Naive B cell (primary cell): Measurements from ENCODE around the gene GIMAP1. TPM values are rescaled to one million over a fixed set of nuclear protein-coding genes. Genes with fewer than 3 reads are reported as not detected.
A peak's percentile ranks its signal among the peaks of the same experiment; 100 is the strongest.

ENCODE experiments used
- ATAC-seq, 2 donors: fragments of 150-1000 bp; cut with Tn5 transposase; 2 replicates each; pipeline ENCODE4 v1.10.0; 2021; ENCODE audit warnings: low read depth in 2 of 2, mild to moderate bottlenecking in 2 of 2, moderate library complexity in 2 of 2
- DNase-seq: peaks from one replicate; pipeline ENCODE4 v3.0.0; 2022
- H3K27ac Mint-ChIP-seq, 6 donors: one replicate each; pipeline ENCODE4 v1.8.0; 2020 to 2022; ENCODE audit warnings: mild to moderate bottlenecking in 6 of 6, mixed read lengths in 6 of 6, moderate library complexity in 5 of 6, inconsistent platforms in 2 of 6
- H3K27me3 Mint-ChIP-seq, 3 donors: one replicate each; pipeline ENCODE4 v1.8.0; 2021 to 2022; ENCODE audit warnings: mixed read lengths in 3 of 3, mild to moderate bottlenecking in 1 of 3
- H3K36me3 Mint-ChIP-seq, 2 donors: one replicate each; pipeline ENCODE4 v1.8.0; 2020 to 2022; ENCODE audit warnings: mixed read lengths in 2 of 2, inconsistent platforms in 1 of 2, mild to moderate bottlenecking in 1 of 2
- H3K4me1 Mint-ChIP-seq, 3 donors: one replicate each; pipeline ENCODE4 v1.8.0; 2020 to 2022; ENCODE audit warnings: mixed read lengths in 3 of 3, inconsistent platforms in 1 of 3, mild to moderate bottlenecking in 1 of 3, moderate library complexity in 1 of 3
- H3K4me3 Mint-ChIP-seq, 8 donors: one replicate each; pipeline ENCODE4 v1.8.0; 2020 to 2022; ENCODE audit warnings: mild to moderate bottlenecking in 8 of 8, mixed read lengths in 8 of 8, moderate library complexity in 8 of 8, inconsistent platforms in 2 of 8
- H3K9me3 Mint-ChIP-seq, 7 donors: one replicate each; pipeline ENCODE4 v1.8.0; 2020 to 2022; ENCODE audit warnings: mixed read lengths in 7 of 7, mild to moderate bottlenecking in 5 of 7, inconsistent platforms in 2 of 7, moderate library complexity in 1 of 7
- polyA plus RNA-seq, 6 donors: library from polyadenylated mRNA; unstranded; fragments of 300-500 nt; fragmentation: Illumina TruSeq; gene quantifications; one replicate each; pipeline ENCODE4 v1.2.3, GENCODE V29; 2021; ENCODE audit warnings: low read depth in 6 of 6

The GIMAP1 gene
- polyA plus RNA-seq, 6 donors from 2014 or later: 0.58 to 1.8 (median 0.92) TPM

GRCh38 chr7:150759479-150759878, 43.1 kb downstream of the GIMAP1 start:
- H3K4me3 Mint-ChIP-seq: no peak overlapping the region
- peaks cover 0 to 11% (median 0%) of the 10 kb centered on the region in 3 donors for H3K27me3 Mint-ChIP-seq
- no peak for DNase-seq
- no peak overlapping the region for H3K27ac Mint-ChIP-seq
- H3K36me3 Mint-ChIP-seq: no peaks in the 10 kb centered on the region
- H3K4me1 Mint-ChIP-seq: peaks cover 6 to 11% (median 7%) of the 10 kb centered on the region in 3 donors
- ATAC-seq: no peak
- H3K9me3 Mint-ChIP-seq: peaks cover 0 to 18% (median 13%) of the 10 kb centered on the region in 7 donors

GRCh38 chr7:150766334-150766709, 49.9 kb downstream of the GIMAP1 start:
- Mint-ChIP-seq H3K27ac (no peak overlapping the region), H3K36me3 (no peaks in the 10 kb centered on the region), H3K9me3 (peaks cover 0 to 12% (median 3%) of the 10 kb centered on the region in 7 donors), H3K4me3 (no peak overlapping the region), H3K27me3 (peaks cover 6 to 21% (median 9%) of the 10 kb centered on the region in 3 donors), H3K4me1 (no peaks in the 10 kb centered on the region)
- ATAC-seq: no peak
- no peak for DNase-seq

GRCh38 chr7:150769768-150770167, 53.4 kb downstream of the GIMAP1 start:
- ATAC-seq (no peak), DNase-seq (no peak)
- H3K27ac Mint-ChIP-seq: no peak overlapping the region
- peak overlapping the region in 1 of 8 donors; percentile 57 for H3K4me3 Mint-ChIP-seq
- no peaks in the 10 kb centered on the region for H3K4me1 Mint-ChIP-seq
- peaks cover 5 to 23% (median 18%) of the 10 kb centered on the region in 7 donors for H3K9me3 Mint-ChIP-seq
- peaks cover 6 to 13% (median 9%) of the 10 kb centered on the region in 3 donors for H3K27me3 Mint-ChIP-seq
- H3K36me3 Mint-ChIP-seq: peaks cover 9 to 11% of the 10 kb centered on the region in 2 donors

Other genes with a start within 250 kb of the GIMAP1 start
- gene GIMAP7, start 201.7 kb upstream of the GIMAP1 start, polyA plus RNA-seq: 1 to 10 TPM in 5 of 6 donors, under 1 TPM in 1; 0.36 to 5.2 (median 1.5) TPM
- 1 to 10 TPM in 5 of 6 donors, under 1 TPM in 1; 0.75 to 4.4 (median 1.5) TPM for gene GIMAP4, start 149.2 kb upstream of the GIMAP1 start, polyA plus RNA-seq
- gene GIMAP6, start 84.2 kb upstream of the GIMAP1 start, polyA plus RNA-seq: 1 to 10 TPM in 1 of 6 donors, under 1 TPM in 5; 0.22 to 1.4 (median 0.31) TPM
- 10 to 100 TPM in 5 of 6 donors, 1 to 10 TPM in 1; 8.2 to 40.4 (median 14.0) TPM for gene GIMAP2, start 30.9 kb upstream of the GIMAP1 start, polyA plus RNA-seq
- 1 to 10 TPM in 3 of 6 donors, under 1 TPM in 3; 0.26 to 2.5 (median 1.1) TPM for gene GIMAP5, start 20.8 kb downstream of the GIMAP1 start, polyA plus RNA-seq
- gene TMEM176B, start 83.8 kb downstream of the GIMAP1 start, polyA plus RNA-seq: 1 to 10 TPM in 2 of 6 donors, under 1 TPM in 1, not detected in 3; 0.23 to 1.8 (median 1.3) TPM
- gene TMEM176A, start 84.2 kb downstream of the GIMAP1 start, polyA plus RNA-seq: 1 to 10 TPM in 1 of 6 donors, under 1 TPM in 1, not detected in 4; 0.44 to 1.9 TPM
- not detected for gene AOC1, start 135.9 kb downstream of the GIMAP1 start, polyA plus RNA-seq